ENCODE results near the gene ATXN2. TPM values are rescaled to one million over a fixed set of nuclear protein-coding genes. Genes with fewer than 3 reads are reported as not detected.

The ATXN2 gene
- total and polyA plus RNA-seq, 10 donors: 7.7 to 77.8 (median 56.8) TPM

DNA sequence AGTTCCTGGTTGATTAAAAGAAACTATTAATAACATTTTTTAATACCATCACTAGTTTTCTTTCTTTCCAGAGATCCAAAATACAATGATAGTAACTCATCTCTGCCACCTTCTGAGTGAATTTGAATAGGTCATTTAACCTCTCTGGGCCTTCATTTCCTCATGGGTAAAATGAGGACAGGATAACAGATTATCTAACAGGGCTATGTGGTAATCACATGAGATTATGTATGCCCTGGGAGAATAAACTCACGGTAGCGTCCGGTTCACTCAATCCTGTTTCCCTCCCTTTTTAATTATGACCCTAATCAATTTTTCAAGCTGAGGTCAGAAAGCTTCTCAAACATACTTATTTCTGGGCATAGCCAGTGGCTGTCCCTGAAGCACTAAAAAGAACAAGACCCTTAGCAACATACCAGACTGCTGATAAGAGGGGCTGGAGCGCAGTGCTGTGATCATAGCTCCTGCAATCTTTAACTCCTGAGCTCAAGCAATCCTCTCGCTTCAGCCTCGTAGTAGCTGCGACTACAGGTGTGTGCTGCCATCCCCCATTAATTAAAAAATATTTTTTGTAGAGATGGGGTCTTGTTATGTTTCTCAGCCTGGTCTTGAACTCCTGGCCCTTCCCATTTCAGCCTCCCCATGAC, 24.2 kb downstream of the ATXN2 start:
- TF ChIP-seq POLR2A (IDR thresholded peaks at IDR 0.05) (no peak), POLR2AphosphoS5 (IDR thresholded peaks at IDR 0.05) (no peak), CTCF (IDR thresholded peaks at IDR 0.05 in 8 of 11, conservative IDR thresholded peaks at IDR 0.05 in 3 of 11) (no peak)
- intact Hi-C loops (cut with DNase I; ENCODE audit: low total_unique reads): no loop called here
- 74 to 91% (median 89%) methylated on average over 7 of the region's 7 CpGs for WGBS, 5 donors
- Histone ChIP-seq H3K36me3 (peaks cover 0 to 20% (median 0%) of the 10 kb centered on the region in 6 donors), H3K9me3 (no peaks in the 10 kb centered on the region), H3K27me3 (replicated peaks in 1 of 7) (no peaks in the 10 kb centered on the region), H3K27ac (no peak overlapping the region), H3K4me3 (no peak overlapping the region), H3K4me1 (peaks cover 8 to 60% (median 36%) of the 10 kb centered on the region in 6 donors)
- DNase-seq: no peak

GRCh38 chr12:111573476-111573875, 25.6 kb downstream of the ATXN2 start:
- Histone ChIP-seq H3K27me3 (replicated peaks in 1 of 7) (no peaks in the 10 kb centered on the region), H3K4me3 (no peak overlapping the region), H3K9me3 (no peaks in the 10 kb centered on the region), H3K27ac (no peak overlapping the region), H3K4me1 (peaks cover 8 to 60% (median 40%) of the 10 kb centered on the region in 6 donors), H3K36me3 (peaks cover 0 to 15% (median 0%) of the 10 kb centered on the region in 6 donors)
- no peak for DNase-seq
- 95 to 100% (median 96%) methylated on average over 1 of the region's 1 CpG for WGBS, 5 donors
- TF ChIP-seq POLR2A (IDR thresholded peaks at IDR 0.05) (no peak), POLR2AphosphoS5 (IDR thresholded peaks at IDR 0.05) (no peak), CTCF (IDR thresholded peaks at IDR 0.05 in 8 of 11, conservative IDR thresholded peaks at IDR 0.05 in 3 of 11) (no peak)
- intact Hi-C loops (cut with DNase I; ENCODE audit: low total_unique reads): no loop called here

- DNase-seq: no peak
- Histone ChIP-seq H3K9me3 (no peaks in the 10 kb centered on the region), H3K36me3 (peaks cover 0 to 24% (median 0%) of the 10 kb centered on the region in 6 donors), H3K27me3 (replicated peaks in 1 of 7) (no peaks in the 10 kb centered on the region), H3K4me1 (peaks cover 7 to 54% (median 30%) of the 10 kb centered on the region in 6 donors), H3K27ac (no peak overlapping the region), H3K4me3 (no peak overlapping the region)
- no peak for TF ChIP-seq CTCF (IDR thresholded peaks at IDR 0.05 in 8 of 11, conservative IDR thresholded peaks at IDR 0.05 in 3 of 11)
- no peak for TF ChIP-seq POLR2A (IDR thresholded peaks at IDR 0.05)
- no peak for TF ChIP-seq POLR2AphosphoS5 (IDR thresholded peaks at IDR 0.05)
- WGBS, 5 donors: 42 to 49% (median 42%) methylated on average over 9 of the region's 9 CpGs
- intact Hi-C loops (cut with DNase I; ENCODE audit: low total_unique reads): no loop called here
Measured at GRCh38 chr12:111570084-111570961, 28.8 kb downstream of the ATXN2 start.
